ENCODE results near the gene CIDEB. TPM values are rescaled to one million over a fixed set of nuclear protein-coding genes. Genes with fewer than 3 reads are reported as not detected.

CIDEB gene
- total and polyA plus RNA-seq, 2 donors (not counting 1 experiment from before 2014, with no cell fraction given) = 26.2 to 32.8 TPM

DNA sequence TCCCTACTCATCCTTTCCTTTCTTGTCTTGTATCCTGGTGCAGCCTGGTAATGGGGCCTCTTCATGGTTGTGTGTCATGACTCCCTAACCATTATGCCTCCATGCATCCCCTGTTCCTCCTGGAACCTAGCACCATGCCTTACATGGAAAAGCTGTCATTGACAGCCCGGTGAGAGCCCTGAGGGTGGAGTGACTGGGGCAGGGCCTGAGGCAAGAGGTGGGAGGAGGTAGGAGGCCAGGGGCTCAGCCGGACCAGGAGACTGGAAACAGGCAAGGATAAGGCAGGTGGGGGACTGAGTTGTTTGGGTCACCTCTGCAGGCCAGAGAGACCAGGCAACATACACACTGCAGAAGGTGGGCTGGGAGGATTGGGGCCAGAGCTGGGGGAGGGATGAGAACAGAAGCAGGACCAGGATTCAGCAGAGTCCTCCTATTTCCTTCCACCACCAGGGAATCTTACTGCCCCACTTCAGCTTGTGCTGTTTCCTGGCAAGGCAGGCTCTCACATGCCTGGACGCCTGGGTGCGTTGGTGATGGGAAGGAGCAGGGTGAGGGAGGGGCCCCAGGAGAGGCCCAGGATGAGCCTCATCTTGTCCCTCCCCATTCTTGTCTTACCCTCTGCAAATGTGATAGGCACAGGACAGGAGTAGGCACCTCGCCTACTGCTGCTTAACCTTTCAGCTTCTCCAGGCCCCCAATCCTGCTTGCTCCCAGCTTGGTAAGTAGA, 1.9 kb upstream of the CIDEB start, which contains the start of gene LTB4R2:
Gene LTB4R2 (plus strand): TSS at position 603 of the 727 bp plus-strand sequence. CDS start 525 bp downstream, outside the sequence.
- 94% methylated on average over 4 of the region's 5 CpGs for WGBS (ENCODE audit: insufficient coverage)
- no peaks in the 10 kb centered on the region for H3K27me3 ChIP-seq (replicated peaks in 1 of 4; ENCODE audit: control extremely low read depth in 1 of 4, control insufficient read depth in 3 of 4, insufficient read depth in 4 of 4, low read length in 3 of 4)
- CTCF ChIA-PET = interaction anchor here (0.8 to 9.4 kb wide), 27 partner anchors 12 to 389 kb away, joined by 3 to 116 read pairs (median 6); partner anchors contain the start of genes CBLN3, DHRS1, IPO4 and IRF9

More for the DNA sequence above, 1.9 kb upstream of the CIDEB start, which contains the start of gene LTB4R2:
- peaks cover 16% of the 10 kb centered on the region for H3K79me2 ChIP-seq (ENCODE audit: control insufficient read depth, insufficient read depth, low read length)
- peak within 1 kb of the TSS; percentile 92 for H3K4me2 ChIP-seq (replicated peaks; ENCODE audit: low read depth, low read length, poor library complexity, severe bottlenecking)
- H3K36me3 ChIP-seq (replicated peaks in 1 of 2; ENCODE audit: control extremely low read depth in 1 of 2, control insufficient read depth in 1 of 2, extremely low read depth in 1 of 2, insufficient read depth in 2 of 2, low read length in 1 of 2) = peaks cover 3 to 38% of the 10 kb centered on the region in 2 experiments
- no peak for DNase-seq
- peaks cover 38 to 55% of the 10 kb centered on the region in 2 donors for H3K4me1 ChIP-seq (ENCODE audit: control insufficient read depth in 2 of 2, insufficient read depth in 2 of 2, low read length in 2 of 2)
- ATAC-seq (ENCODE audit: low read depth) = no peak
- peak within 1 kb of the TSS; percentile 91 for H3K27ac Mint-ChIP-seq
- TF ChIP-seq CTCF (IDR thresholded peaks at IDR 0.05) (no peak), EZH2 (IDR thresholded peaks at IDR 0.05; ENCODE audit: borderline replicate concordance, insufficient read depth, low read depth, low read length, poor library complexity, severe bottlenecking) (no peak)
- H4K20me1 ChIP-seq (ENCODE audit: control insufficient read depth, insufficient read depth, low read length, poor library complexity, severe bottlenecking) = peaks cover 32% of the 10 kb centered on the region
- no peaks in the 10 kb centered on the region for H3K9me3 ChIP-seq (ENCODE audit: control extremely low read depth in 1 of 3, control insufficient read depth in 2 of 3, insufficient read depth in 1 of 3, low read length in 2 of 3)
- H3K4me3 ChIP-seq (ENCODE audit: control extremely low read depth in 1 of 5, extremely low read depth in 1 of 5, insufficient read depth in 1 of 5, low read depth in 2 of 5, low read length in 4 of 5) = peak within 1 kb of the TSS in 4 of 5 experiments; percentile 45 to 71 (median 60)
- peak within 1 kb of the TSS; percentile 84 for H3K4me3 Mint-ChIP-seq
- no peaks in the 10 kb centered on the region for H3K27me3 Mint-ChIP-seq
- peaks cover 58% of the 10 kb centered on the region for H3K4me1 Mint-ChIP-seq
- peak within 1 kb of the TSS; percentile 36 to 83 for H3K27ac ChIP-seq (ENCODE audit: low read length in 2 of 2)
- intact Hi-C loops (cut with micrococcal nuclease) = loop anchor here (5.0 kb wide), 1 partner anchor 297 kb away; no protein-coding TSS in a partner anchor
- no peaks in the 10 kb centered on the region for H3K9me3 Mint-ChIP-seq (ENCODE audit: insufficient read depth)
- peak within 1 kb of the TSS; percentile 82 for H2AFZ ChIP-seq (ENCODE audit: insufficient read depth, low read depth, low read length, poor library complexity, severe bottlenecking)
- H3K9ac ChIP-seq (ENCODE audit: low read length) = peak within 1 kb of the TSS; percentile 70
- POLR2A ChIA-PET = interaction anchor here (1.3 to 2.0 kb wide), 4 partner anchors 13 to 121 kb away, joined by 5 to 17 read pairs (median 6); partner anchors contain the start of genes CHMP4A, KHNYN and RABGGTA

Data from B cell (primary cell).